Stomach (tissue), 4 donors: ENCODE data around the gene STK33.

Experiments used
- CTCF ChIP-seq, 7 experiments: fragments of 450-650 bp in 4 of 7; fragments of 200-600 bp in 3 of 7; sonication (generic) in 3 of 7; IDR thresholded peaks; one replicate each; pipeline ENCODE4 v1.5.1; 2016 to 2019; ENCODE audit warnings: antibody characterized with exemption in 7 of 7, control low read depth in 2 of 7, mild to moderate bottlenecking in 1 of 7
- EP300 ChIP-seq: sonication (generic); formaldehyde crosslinking; IDR thresholded peaks from one replicate; pipeline ENCODE4 v1.6.1; 2017; ENCODE audit warnings: antibody characterized with exemption
- POLR2AphosphoS5 ChIP-seq, 3 donors: sonication (generic); formaldehyde crosslinking; IDR thresholded peaks; one replicate each; pipeline ENCODE4 v1.6.1; 2016; ENCODE audit warnings: antibody characterized with exemption in 3 of 3

DNA sequence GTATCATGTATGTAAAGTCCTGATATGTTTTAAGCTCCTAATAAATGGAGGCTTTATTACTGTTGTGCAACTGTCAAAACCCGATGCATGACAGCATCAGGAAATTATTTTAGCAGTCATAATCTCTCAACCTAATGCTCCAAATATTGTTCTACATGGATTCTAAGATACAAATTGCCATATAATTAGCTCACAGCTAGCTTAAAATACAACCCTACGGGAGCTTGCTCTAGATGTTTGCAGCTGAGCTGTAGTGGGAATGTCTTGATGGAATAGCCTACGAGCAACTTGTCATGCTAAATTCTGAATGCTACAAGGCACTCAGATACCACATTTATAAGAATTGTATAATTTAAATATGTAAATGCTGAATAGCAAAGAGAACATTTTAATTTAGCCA lies 109.8 kb downstream of the STK33 start:
- TF ChIP-seq CTCF (IDR thresholded peaks at IDR 0.05) (no peak), EP300 (no peak), POLR2AphosphoS5 (IDR thresholded peaks at IDR 0.05) (no peak)
